ENCODE results near the gene ZNG1F.
"Not testable (repeated sequence)": the region's sequence is repeated elsewhere in the genome, so short reads cannot be mapped to it uniquely, and the experiment has no call there.

GRCh38 chr9:41234221-41234620 is 45.1 kb upstream of the ZNG1F start:
- not testable (repeated sequence) for TF ChIP-seq CTCF, POLR2A (IDR thresholded peaks at IDR 0.05)

Data from tibial nerve (tissue), 3 donors.